Thymus (tissue), 11 donors: ENCODE data around the gene MAGEA3. TPM values are rescaled to one million over a fixed set of nuclear protein-coding genes. Genes with fewer than 3 reads are reported as not detected.
"Not testable (repeated sequence)": the region's sequence is repeated elsewhere in the genome, so short reads cannot be mapped to it uniquely, and the experiment has no call there.

ENCODE experiments used
- DNase-seq, 9 donors: peaks; one replicate each; pipeline ENCODE4 v3.0.0-alpha.2; 2013; ENCODE audit warnings: low spot score in 9 of 9, low read depth in 6 of 9, missing footprints in 1 of 9
- H3K27ac ChIP-seq, 2 donors: one replicate each; pipeline ENCODE4 v1.5.1; 2013; ENCODE audit warnings: control low read depth in 1 of 2, low read depth in 1 of 2, low read length in 1 of 2, mild to moderate bottlenecking in 1 of 2, moderate library complexity in 1 of 2
- H3K27me3 ChIP-seq, 2 donors: one replicate each; pipeline ENCODE4 v1.5.1; 2013; ENCODE audit warnings: low read length in 1 of 2; ENCODE audit not compliant: control insufficient read depth in 2 of 2, insufficient read depth in 1 of 2
- H3K36me3 ChIP-seq, 2 donors: one replicate each; pipeline ENCODE4 v1.5.1; 2013; ENCODE audit warnings: low read length in 1 of 2, mild to moderate bottlenecking in 1 of 2, moderate library complexity in 1 of 2; ENCODE audit not compliant: control insufficient read depth in 2 of 2, insufficient read depth in 2 of 2
- H3K4me1 ChIP-seq, 2 donors: one replicate each; pipeline ENCODE4 v1.5.1; 2013; ENCODE audit warnings: low read length in 2 of 2; ENCODE audit not compliant: control insufficient read depth in 2 of 2, insufficient read depth in 2 of 2
- H3K4me3 ChIP-seq, 2 donors: one replicate each; pipeline ENCODE4 v1.5.1; 2013; ENCODE audit warnings: low read length in 2 of 2, control low read depth in 1 of 2, mild to moderate bottlenecking in 1 of 2
- H3K9me3 ChIP-seq, 2 donors: one replicate each; pipeline ENCODE4 v1.5.1; 2013; ENCODE audit warnings: low read length in 1 of 2, mild to moderate bottlenecking in 1 of 2; ENCODE audit not compliant: control insufficient read depth in 2 of 2, insufficient read depth in 1 of 2
- WGBS: extraction: QIAGEN DNeasy Blood & Tissue Kit; methylation state at CpG from one replicate; pipeline ENCODE4 v1.1.7; 2013; 5-methylcytosine and 5-hydroxymethylcytosine counted together
- polyA plus RNA-seq: library from polyadenylated mRNA; stranded (reverse); fragments of 200-250 nt; gene quantifications from one replicate; pipeline ENCODE4 v1.2.3, GENCODE V29; 2013
- total RNA-seq: library from RNA; stranded (reverse); fragments of 120-200 nt; gene quantifications from one replicate; pipeline ENCODE4 v1.2.4, GENCODE V29; 2013
- donor health status: healthy.

Gene MAGEA3
- total and polyA plus RNA-seq, 2 donors, result 0.05 TPM

DNA sequence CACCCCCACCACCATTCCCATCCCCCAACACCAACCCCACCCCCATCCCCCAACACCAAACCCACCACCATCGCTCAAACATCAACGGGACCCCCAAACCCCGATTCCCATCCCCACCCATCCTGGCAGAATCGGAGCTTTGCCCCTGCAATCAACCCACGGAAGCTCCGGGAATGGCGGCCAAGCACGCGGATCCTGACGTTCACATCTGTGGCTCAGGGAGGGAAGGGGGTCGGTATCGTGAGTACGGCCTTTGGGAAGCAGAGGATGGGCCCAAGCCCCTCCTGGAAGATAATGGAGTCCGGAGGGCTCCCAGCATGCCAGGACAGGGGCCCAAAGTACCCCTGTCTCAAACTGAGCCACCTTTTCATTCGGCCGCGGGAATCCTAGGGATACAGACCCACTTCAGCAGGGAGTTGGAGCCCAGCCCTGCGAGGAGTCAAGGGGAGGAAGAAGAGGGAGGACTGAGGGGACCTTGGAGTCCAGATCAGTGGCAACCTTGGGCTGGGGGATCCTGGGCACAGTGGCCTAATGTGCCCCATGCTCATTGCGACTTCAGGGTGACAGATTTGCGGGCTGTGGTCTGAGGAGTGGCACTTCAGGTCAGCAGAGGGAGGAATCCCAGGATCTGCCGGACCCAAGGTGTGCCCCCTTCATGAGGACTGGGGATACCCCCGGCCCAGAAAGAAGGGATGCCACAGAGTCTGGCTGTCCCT is 35.7 kb downstream of the MAGEA3 start:
- 97% methylated on average over 22 of the region's 22 CpGs for WGBS
- H3K9me3 ChIP-seq, H3K27ac ChIP-seq, DNase-seq, H3K4me1 ChIP-seq, H3K4me3 ChIP-seq, H3K27me3 ChIP-seq, H3K36me3 ChIP-seq: not testable (repeated sequence)

DNA sequence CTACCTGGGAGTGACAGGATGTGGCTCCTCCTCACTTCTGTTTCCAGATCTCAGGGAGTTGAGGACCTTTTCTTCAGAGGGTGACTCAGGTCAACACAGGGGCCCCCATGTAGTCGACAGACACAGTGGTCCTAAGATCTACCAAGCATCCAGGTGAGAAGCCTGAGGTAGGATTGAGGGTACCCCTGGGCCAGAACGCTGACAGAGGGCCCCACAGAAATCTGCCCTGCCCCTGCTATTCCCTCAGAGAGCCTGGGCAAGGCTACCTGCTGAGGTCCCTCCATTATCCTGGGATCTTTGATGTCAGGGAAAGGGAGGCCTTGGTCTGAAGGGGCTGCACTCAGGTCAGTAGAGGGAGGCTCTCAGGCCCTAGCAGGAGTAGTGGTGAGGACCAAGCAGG is 36.5 kb downstream of the MAGEA3 start:
- Histone ChIP-seq H3K27ac (no peak overlapping the region), H3K27me3 (no peaks in the 10 kb centered on the region), H3K9me3 (no peaks in the 10 kb centered on the region), H3K36me3 (no peaks in the 10 kb centered on the region), H3K4me1 (no peaks in the 10 kb centered on the region), H3K4me3 (no peak overlapping the region)
- DNase-seq, result no peak
- 86% methylated on average over 2 of the region's 2 CpGs for WGBS

DNA sequence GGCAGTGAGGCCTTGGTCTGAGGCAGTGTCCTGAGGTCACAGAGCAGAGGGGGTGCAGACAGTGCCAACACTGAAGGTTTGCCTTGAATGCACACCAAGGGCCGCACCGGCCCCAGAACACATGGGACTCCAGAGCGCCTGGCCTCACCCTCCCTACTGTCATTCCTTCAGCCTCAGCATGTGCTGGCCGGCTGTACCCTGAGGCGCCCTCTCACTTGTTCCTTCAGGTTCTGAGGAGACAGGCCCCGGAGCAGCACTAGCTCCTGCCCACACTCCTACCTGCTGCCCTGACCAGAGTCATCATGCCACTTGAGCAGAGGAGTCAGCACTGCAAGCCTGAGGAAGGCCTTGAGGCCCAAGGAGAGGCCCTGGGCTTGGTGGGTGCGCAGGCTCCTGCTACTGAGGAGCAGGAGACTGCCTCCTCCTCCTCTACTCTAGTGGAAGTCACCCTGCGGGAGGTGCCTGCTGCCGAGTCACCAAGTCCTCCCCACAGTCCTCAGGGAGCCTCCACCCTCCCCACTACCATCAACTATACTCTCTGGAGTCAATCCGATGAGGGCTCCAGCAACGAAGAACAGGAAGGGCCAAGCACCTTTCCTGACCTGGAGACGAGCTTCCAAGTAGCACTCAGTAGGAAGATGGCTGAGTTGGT is 37.4 kb downstream of the MAGEA3 start:
- no peak for DNase-seq
- 97% methylated on average over 12 of the region's 12 CpGs for WGBS

DNA sequence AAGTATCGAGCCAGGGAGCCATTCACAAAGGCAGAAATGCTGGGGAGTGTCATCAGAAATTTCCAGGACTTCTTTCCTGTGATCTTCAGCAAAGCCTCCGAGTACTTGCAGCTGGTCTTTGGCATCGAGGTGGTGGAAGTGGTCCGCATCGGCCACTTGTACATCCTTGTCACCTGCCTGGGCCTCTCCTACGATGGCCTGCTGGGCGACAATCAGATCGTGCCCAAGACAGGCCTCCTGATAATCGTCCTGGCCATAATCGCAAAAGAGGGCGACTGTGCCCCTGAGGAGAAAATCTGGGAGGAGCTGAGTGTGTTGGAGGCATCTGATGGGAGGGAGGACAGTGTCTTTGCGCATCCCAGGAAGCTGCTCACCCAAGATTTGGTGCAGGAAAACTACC is 37.9 kb downstream of the MAGEA3 start:
- H3K27me3 ChIP-seq, H3K27ac ChIP-seq, H3K4me1 ChIP-seq, H3K4me3 ChIP-seq, DNase-seq, H3K36me3 ChIP-seq, H3K9me3 ChIP-seq: not testable (repeated sequence)
- WGBS, result 98% methylated on average over 12 of the region's 12 CpGs

More for the DNA sequence above, 37.4 kb downstream of the MAGEA3 start:
- H3K27ac ChIP-seq, result no peak overlapping the region
- no peaks in the 10 kb centered on the region for H3K27me3 ChIP-seq
- H3K9me3 ChIP-seq, result no peaks in the 10 kb centered on the region
- no peaks in the 10 kb centered on the region for H3K36me3 ChIP-seq
- no peak overlapping the region for H3K4me3 ChIP-seq
- H3K4me1 ChIP-seq, result no peaks in the 10 kb centered on the region

DNA sequence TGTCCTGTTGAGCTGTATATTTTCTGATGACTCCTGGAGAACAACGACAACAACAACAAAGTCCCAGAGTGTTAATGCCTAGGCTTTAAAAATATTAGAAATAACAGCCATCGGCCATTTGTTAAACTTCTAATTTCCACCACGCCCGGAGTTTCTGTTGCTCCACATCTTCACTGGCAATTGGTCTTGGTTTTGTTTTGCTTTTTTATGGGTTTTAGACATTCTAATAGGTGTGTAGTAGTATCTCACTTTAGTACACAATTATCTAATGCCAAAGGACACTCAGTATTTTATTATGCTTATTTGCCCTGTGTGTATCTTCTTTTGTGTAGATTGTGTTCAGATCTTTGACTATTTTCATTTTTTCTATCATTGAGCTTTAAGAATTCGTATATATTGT is 40.0 kb downstream of the MAGEA3 start:
- WGBS, result 96% methylated on average over 5 of the region's 5 CpGs
- Histone ChIP-seq H3K9me3 (no peaks in the 10 kb centered on the region), H3K4me3 (no peak overlapping the region), H3K4me1 (no peaks in the 10 kb centered on the region), H3K27me3 (no peaks in the 10 kb centered on the region), H3K36me3 (no peaks in the 10 kb centered on the region), H3K27ac (no peak overlapping the region)
- DNase-seq, result no peak

Other genes with a start within 250 kb of the MAGEA3 start
- 0.24 TPM for gene GABRA3, start 247.5 kb upstream of the MAGEA3 start, total RNA-seq
- gene GABRA3, start 247.5 kb upstream of the MAGEA3 start, polyA plus RNA-seq, result 0.07 TPM
- gene GABRQ, start 60.9 kb upstream of the MAGEA3 start, total RNA-seq, result 0.09 TPM
- 0.09 TPM for gene GABRQ, start 60.9 kb upstream of the MAGEA3 start, polyA plus RNA-seq
- gene CSAG2, start 10.5 kb downstream of the MAGEA3 start, total RNA-seq, result not detected
- 0.52 TPM for gene CSAG2, start 10.5 kb downstream of the MAGEA3 start, polyA plus RNA-seq
- gene MAGEA2B, start 15.8 kb downstream of the MAGEA3 start, total RNA-seq, result not detected
- not detected for gene MAGEA2B, start 15.8 kb downstream of the MAGEA3 start, polyA plus RNA-seq
- 0.24 TPM for gene CSAG1, start 34.9 kb downstream of the MAGEA3 start, total RNA-seq
- 0.30 TPM for gene CSAG1, start 34.9 kb downstream of the MAGEA3 start, polyA plus RNA-seq
- not detected for gene MAGEA12, start 35.0 kb downstream of the MAGEA3 start, total RNA-seq
- gene MAGEA12, start 35.0 kb downstream of the MAGEA3 start, polyA plus RNA-seq, result 0.05 TPM
- not detected for gene MAGEA2, start 55.0 kb downstream of the MAGEA3 start, total RNA-seq
- 0.02 TPM for gene MAGEA2, start 55.0 kb downstream of the MAGEA3 start, polyA plus RNA-seq
- gene CSAG3, start 60.4 kb downstream of the MAGEA3 start, total RNA-seq, result 0.52 TPM
- 1.3 TPM for gene CSAG3, start 60.4 kb downstream of the MAGEA3 start, polyA plus RNA-seq
- gene MAGEA6, start 70.9 kb downstream of the MAGEA3 start, total RNA-seq, result not detected
- gene MAGEA6, start 70.9 kb downstream of the MAGEA3 start, polyA plus RNA-seq, result 0.05 TPM
- gene CETN2, start 132.0 kb downstream of the MAGEA3 start, total RNA-seq, result 25.3 TPM
- 37.4 TPM for gene CETN2, start 132.0 kb downstream of the MAGEA3 start, polyA plus RNA-seq
- 7.2 TPM for gene NSDHL, start 132.3 kb downstream of the MAGEA3 start, total RNA-seq
- 9.9 TPM for gene NSDHL, start 132.3 kb downstream of the MAGEA3 start, polyA plus RNA-seq
- 1.5 TPM for gene ZNF185, start 199.3 kb downstream of the MAGEA3 start, total RNA-seq
- 5.9 TPM for gene ZNF185, start 199.3 kb downstream of the MAGEA3 start, polyA plus RNA-seq